ENCODE data around the gene PLEKHG4B.
"Not testable (repeated sequence)": the region's sequence is repeated elsewhere in the genome, so short reads cannot be mapped to it uniquely, and the experiment has no call there.

PLEKHG4B gene

GRCh38 chr5:186091-187041 lies 94.4 kb downstream of the PLEKHG4B start:
- DNase-seq (ENCODE audit: low read depth in 1 of 2, low spot score in 1 of 2): no peak

- DNase-seq (ENCODE audit: low read depth in 1 of 2, low spot score in 1 of 2): no peak
Observed at GRCh38 chr5:187042-187431, 95.1 kb downstream of the PLEKHG4B start.

GRCh38 chr5:187617-188451 lies 95.9 kb downstream of the PLEKHG4B start:
- DNase-seq (ENCODE audit: low read depth in 1 of 2, low spot score in 1 of 2): no peak

- DNase-seq (ENCODE audit: low read depth in 1 of 2, low spot score in 1 of 2): peak; percentile 77 to 84
Observed at GRCh38 chr5:188488-189481, 96.8 kb downstream of the PLEKHG4B start.

- DNase-seq (ENCODE audit: low read depth in 1 of 2, low spot score in 1 of 2): no peak
Observed at GRCh38 chr5:189486-189885, 97.5 kb downstream of the PLEKHG4B start.

- no peak for DNase-seq (ENCODE audit: low read depth in 1 of 2, low spot score in 1 of 2)
Observed at GRCh38 chr5:189976-190365, 98.0 kb downstream of the PLEKHG4B start.

GRCh38 chr5:190366-191035 lies 98.5 kb downstream of the PLEKHG4B start:
- DNase-seq (ENCODE audit: low read depth in 1 of 2, low spot score in 1 of 2): no peak

- no peak for DNase-seq (ENCODE audit: low read depth in 1 of 2, low spot score in 1 of 2)
Observed at GRCh38 chr5:191036-191948, 99.3 kb downstream of the PLEKHG4B start, which contains the start of gene LRRC14B. LRRC14B (plus strand) TSS chr5:191495; CDS start chr5:191539, 44 bp downstream.

GRCh38 chr5:191949-192690 lies 100.2 kb downstream of the PLEKHG4B start:
- DNase-seq (ENCODE audit: low read depth in 1 of 2, low spot score in 1 of 2): no peak

- DNase-seq (ENCODE audit: low read depth in 1 of 2, low spot score in 1 of 2): no peak
Observed at GRCh38 chr5:192691-192969, 100.7 kb downstream of the PLEKHG4B start.

GRCh38 chr5:192970-193831 lies 101.2 kb downstream of the PLEKHG4B start:
- no peak for DNase-seq (ENCODE audit: low read depth in 1 of 2, low spot score in 1 of 2)

GRCh38 chr5:194102-194501 lies 102.1 kb downstream of the PLEKHG4B start:
- no peak for DNase-seq (ENCODE audit: low read depth in 1 of 2, low spot score in 1 of 2)

- no peak for DNase-seq (ENCODE audit: low read depth in 1 of 2, low spot score in 1 of 2)
Observed at GRCh38 chr5:194603-195209, 102.7 kb downstream of the PLEKHG4B start.

GRCh38 chr5:195401-196160 lies 103.6 kb downstream of the PLEKHG4B start:
- no peak for DNase-seq (ENCODE audit: low read depth in 1 of 2, low spot score in 1 of 2)

GRCh38 chr5:196350-196749 lies 104.4 kb downstream of the PLEKHG4B start:
- DNase-seq (ENCODE audit: low read depth in 1 of 2, low spot score in 1 of 2): no peak

- not testable (repeated sequence) for DNase-seq (ENCODE audit: low read depth in 1 of 2, low spot score in 1 of 2)
Observed at GRCh38 chr5:197031-197430, 105.1 kb downstream of the PLEKHG4B start.
